Stimulated activated CD4-positive, alpha-beta T cell treated with anti-CD3 and anti-CD28 coated beads, Interleukin-1b, Interleukin-23, amount 100 ng/mL, for 1 hour (primary cell): ENCODE measurements around the gene FAM240A.

Experiments used
- DNase-seq, 2 donors: peaks; one replicate each; pipeline ENCODE4 v3.0.0-alpha.2; 2020; ENCODE audit warnings: low read depth in 2 of 2

The FAM240A gene

GRCh38 chr3:46662771-46663551, 50.6 kb downstream of the FAM240A start:
- DNase-seq, result no peak

- DNase-seq, result no peak
Observed at GRCh38 chr3:46663591-46664135, 51.3 kb downstream of the FAM240A start.

DNA sequence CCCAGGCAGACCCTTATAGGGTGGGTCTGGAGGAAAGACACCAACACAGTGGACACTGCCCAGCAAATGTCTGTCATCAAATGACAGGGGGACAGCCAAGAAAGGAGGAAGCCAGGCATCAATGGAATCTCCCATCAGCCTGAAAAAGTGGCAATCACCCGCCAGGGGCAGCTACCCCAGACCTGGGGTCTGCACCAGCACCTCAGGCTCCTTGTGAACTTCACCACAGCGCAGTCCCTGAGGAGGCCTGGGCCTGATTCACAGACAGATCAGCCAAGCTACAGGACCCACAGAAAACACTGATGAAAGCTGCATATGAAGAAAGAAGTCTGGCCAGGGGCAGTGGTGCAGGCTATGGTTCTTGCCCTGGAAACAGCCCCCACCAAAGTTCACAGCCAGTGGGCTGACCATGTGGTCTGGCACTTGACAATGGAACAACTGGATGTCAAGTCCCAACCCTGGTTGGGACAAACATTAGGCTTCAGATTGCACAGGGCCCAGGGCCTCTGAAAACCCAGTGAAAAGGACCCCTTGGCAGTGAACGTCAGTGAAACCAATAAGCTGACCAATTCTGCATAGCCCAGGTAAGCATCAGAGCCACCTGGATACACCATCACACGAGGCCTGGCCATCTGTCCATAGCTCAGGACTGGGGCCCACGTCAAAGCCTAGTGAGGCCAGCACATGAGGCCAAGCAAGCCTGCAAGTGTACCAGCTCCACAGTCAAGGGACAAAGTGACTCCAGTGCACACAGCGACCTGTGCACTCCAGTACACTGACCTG, 52.1 kb downstream of the FAM240A start:
- DNase-seq, result no peak

- DNase-seq, result no peak
Observed at GRCh38 chr3:46664971-46665762, 52.8 kb downstream of the FAM240A start.

- DNase-seq, result no peak
Observed at GRCh38 chr3:46665763-46666452, 53.6 kb downstream of the FAM240A start.

DNA sequence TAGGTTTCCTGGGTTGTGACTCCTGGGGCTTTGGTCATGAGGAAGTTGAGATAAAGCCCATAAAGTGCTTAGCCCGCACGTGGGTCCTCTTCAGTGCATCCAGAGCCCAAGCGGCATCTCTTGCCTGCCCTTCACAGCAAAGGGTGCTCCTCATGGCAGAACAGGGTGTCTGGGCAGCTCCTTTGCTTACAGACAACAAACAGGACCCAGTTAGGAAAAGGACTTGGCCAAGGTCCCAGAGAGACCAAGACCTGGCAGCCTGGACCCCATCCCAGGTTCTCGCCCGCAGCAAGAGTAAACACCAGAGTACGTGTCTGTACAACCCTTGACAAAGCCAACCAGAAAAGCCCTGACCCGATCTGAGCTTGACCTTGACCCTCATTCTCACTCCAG, 54.1 kb downstream of the FAM240A start:
- DNase-seq, result no peak

DNA sequence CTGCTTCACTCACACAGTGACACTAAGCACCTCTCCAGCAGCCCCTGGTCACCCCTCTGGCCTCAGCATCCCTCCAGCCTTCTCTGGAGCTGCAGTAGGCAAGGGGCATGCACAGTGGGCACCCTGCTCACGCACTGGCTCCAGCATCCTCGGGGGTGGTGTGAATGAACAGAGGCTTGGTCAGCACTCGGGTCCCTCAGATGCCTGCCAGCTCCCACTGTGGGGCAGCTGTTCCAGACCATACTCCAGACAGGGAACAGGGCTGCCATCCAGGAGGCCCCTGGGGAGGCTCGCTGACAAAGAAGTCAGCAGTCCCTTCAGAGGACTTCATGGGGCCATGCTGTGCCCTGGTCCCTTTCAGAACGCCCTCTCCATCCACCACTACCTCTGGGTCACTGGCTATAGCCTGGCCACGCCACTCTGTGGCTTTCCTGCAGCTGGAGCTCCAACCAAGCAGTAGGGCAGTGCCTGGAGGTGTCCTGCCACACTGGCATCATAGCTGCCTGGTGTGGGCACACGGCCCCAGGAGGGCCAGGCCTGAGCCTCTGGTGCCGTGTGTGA, 54.8 kb downstream of the FAM240A start:
- no peak for DNase-seq

- DNase-seq, result no peak
Observed at GRCh38 chr3:46667657-46668056, 55.3 kb downstream of the FAM240A start.

DNA sequence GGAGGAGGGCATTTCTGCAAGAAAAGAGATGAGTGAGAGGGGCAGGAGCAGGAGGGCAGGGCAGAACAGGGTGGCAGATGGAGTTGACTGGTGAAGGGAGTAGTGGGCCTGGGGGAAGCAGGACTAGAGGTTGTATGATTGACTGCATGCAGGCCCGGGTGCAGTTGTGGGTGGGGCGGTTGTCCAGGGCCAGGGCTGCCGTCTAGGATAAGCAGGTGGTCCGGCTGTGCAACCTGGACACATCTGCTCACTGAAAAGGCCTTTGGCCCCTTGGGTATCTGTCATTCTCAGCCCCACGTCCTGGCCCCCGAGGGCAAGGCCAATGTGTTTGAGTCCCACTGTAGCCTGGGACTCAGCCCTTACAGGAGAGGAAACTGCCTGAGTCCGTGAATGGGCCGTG, 55.8 kb downstream of the FAM240A start:
- DNase-seq, result no peak

DNA sequence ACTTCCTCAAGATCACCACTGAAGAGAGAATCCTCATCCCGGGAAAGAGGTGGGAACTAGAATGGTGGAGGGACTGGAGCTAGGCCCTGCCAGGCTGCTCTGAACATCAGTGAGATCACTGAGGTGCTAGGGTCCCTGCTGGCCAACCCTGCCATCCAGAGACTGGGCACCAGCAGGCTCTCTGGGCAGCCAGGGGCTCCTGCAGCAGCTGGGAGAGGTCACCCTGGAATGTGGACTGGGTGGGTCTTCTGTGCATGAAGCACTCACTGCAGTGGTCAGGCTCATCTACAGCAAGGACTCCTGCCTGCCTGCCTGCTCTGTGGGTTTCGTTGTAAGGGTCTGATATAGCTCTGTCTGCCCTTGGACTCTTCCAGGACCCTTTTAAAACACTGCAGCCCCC, 56.3 kb downstream of the FAM240A start:
- no peak for DNase-seq

DNA sequence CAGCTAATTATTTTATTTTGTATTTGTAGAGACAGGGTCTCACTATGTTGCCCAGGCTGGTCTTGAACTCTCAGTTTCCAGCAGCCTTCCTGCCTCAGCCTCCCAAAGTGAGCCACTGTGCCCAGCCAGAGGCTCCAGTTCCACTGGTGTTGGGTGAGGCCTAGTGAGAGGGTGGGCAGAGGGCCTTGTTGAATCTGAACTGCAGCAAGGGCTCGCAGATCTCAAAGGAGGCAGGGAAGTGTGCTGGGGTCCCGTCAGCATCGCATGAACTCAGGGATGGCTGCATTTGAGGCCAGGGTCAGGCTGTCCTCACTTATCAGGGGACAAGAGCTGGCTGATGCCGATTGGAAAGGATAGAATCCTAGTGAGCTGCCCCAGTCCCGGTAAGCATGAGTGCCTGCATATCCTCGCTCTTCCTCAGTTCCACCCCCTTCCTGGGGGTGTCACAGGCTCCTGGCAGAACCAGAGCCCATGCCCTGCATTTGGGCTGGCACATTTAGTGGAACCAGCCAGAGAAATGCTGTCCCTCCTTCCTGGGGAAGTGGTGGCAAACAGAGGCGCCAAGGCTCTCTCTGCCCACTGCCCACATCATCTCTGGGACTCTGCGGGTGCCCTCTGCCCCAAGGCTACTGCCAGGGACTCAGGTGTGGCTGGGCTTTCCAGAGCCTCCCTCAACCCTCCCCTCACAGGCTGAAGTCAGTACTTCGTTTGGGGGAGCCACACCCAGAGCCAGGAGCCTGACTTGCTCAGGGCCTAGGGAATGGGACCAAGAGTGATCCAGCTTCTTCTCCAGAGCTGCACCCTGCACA, 57.1 kb downstream of the FAM240A start:
- DNase-seq, result no peak

- DNase-seq, result no peak
Observed at GRCh38 chr3:46670000-46670890, 57.9 kb downstream of the FAM240A start.

DNA sequence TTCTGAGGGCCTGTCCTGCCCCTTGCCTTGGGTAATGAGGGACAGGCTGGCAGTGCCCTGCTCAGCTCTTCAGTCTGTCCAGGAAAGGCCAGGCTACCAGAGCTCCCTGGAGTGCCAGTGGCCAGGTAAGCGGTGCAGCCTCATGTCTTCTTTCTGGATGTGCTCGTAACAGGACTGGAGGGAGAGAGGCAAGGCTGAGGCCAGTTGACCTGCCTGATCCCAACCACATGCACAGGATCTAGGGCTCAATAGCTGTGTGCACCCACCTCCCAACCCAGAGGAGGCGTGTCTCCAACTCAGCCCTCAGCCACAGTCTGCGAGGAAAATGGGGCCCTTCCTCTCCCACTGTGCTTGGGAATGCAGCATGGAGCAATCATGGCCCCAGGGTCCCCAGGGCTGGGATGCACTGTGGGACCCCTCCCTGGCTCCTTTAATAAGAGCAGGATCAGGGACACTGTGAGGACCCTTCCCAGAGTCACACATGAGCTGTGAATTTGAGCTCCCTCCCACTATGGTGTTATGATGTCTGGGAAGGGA, 58.6 kb downstream of the FAM240A start:
- DNase-seq, result no peak

- no peak for DNase-seq
Observed at GRCh38 chr3:46671541-46672348, 59.4 kb downstream of the FAM240A start.

DNA sequence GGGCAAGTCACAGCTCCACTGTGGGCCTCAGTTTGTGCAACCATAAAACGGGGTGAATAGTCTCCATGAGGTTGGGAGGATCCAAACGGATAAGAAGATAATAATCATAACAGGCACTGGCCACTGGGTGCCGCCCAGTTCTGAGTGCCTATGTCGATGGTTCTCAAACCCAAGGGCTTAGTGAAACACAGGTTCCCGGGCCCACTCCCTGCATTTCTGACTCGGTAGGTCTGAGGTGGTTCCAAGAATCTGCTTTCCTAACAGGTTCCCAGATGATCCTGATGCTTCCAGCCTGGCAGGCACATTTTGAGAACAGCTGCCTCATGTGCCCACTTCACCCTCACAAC, 60.0 kb downstream of the FAM240A start:
- DNase-seq, result no peak

DNA sequence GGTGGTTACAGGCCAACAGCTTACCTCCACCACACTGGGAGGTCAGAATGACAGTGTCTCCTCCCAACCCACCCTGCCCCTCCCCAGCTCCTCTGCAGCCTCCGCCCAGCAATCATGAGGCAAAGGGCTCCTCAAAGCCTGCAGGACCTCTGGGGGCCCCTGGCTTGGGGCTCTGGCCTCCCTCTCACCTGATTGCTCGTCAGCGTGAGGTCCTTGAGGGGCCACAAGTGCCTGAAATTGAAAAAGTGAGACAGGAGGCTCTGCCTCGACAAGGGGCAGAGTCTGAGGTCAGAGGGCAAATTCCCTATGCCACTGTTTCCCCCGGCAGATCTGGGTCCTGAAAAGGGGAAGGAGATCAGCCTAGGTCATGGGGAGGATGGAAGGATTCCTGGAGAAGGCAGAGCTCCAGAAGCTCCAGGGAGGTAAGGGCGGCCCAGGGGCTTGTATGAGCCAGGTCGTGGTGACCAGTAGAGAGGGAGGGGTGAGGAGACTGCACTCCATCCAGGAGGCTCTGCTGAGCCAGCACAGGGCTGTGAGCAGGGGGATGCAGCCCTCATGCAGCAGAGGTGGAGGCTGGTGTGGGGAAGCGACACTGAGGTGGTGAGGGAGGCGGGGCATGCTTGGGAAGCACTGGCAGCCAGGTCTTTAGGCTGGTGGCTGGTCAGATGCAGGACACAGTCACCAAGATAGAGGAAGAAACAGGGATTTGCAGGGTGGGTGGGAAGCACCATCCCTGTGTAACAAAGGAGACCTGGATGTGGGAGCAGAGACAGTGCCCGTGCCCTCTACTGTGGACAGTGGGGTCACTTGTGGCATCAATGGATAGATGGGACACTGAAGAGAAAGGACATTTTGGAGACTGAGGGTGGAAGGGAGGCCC, 61.1 kb downstream of the FAM240A start:
- no peak for DNase-seq
